Activated CD8-positive, alpha-beta memory T cell treated with anti-CD3 and anti-CD28 coated beads, Interleukin-2, amount 10 ng/mL, durations not matched to agents 7 days and 5 days (primary cell): ENCODE measurements around the gene LCE6A. TPM values are rescaled to one million over a fixed set of nuclear protein-coding genes. Genes with fewer than 3 reads are reported as not detected.

Experiments
- ATAC-seq: fragments of 150-1000 bp; cut with Tn5 transposase; one replicate; pipeline ENCODE4 v1.10.0; 2021; ENCODE audit warnings: moderate library complexity
- CTCF ChIA-PET: fragments of 350-600 bp; sonication (Branson Sonifier 250); formaldehyde crosslinking; loops from one replicate; lab custom pipeline; 2021; ENCODE audit warnings: antibody characterized with exemption; lab: Charles Lee
- DNase-seq: peaks from one replicate; pipeline ENCODE4 v3.0.0-alpha.2; 2020
- H3K27ac Mint-ChIP-seq: one replicate; pipeline ENCODE4 v1.8.0; 2021; ENCODE audit warnings: mild to moderate bottlenecking, mixed read lengths
- H3K27me3 Mint-ChIP-seq: one replicate; pipeline ENCODE4 v1.8.0; 2021; ENCODE audit warnings: mixed read lengths
- H3K36me3 Mint-ChIP-seq: one replicate; pipeline ENCODE4 v1.8.0; 2021; ENCODE audit warnings: mild to moderate bottlenecking, mixed read lengths
- H3K4me1 Mint-ChIP-seq: one replicate; pipeline ENCODE4 v1.8.0; 2021; ENCODE audit warnings: mixed read lengths
- H3K4me3 Mint-ChIP-seq: one replicate; pipeline ENCODE4 v1.8.0; 2021; ENCODE audit warnings: mild to moderate bottlenecking, moderate library complexity, mixed read lengths
- H3K9me3 Mint-ChIP-seq: one replicate; pipeline ENCODE4 v1.8.0; 2022; ENCODE audit warnings: low read depth, mixed read lengths
- total RNA-seq, 2 experiments: library from RNA; stranded (reverse); gene quantifications; one replicate each; pipeline ENCODE4 v1.2.3, GENCODE V29; 2021

Gene LCE6A
- total RNA-seq, 2 experiments from 2014 or later, result not detected

GRCh38 chr1:152859696-152860095 is 17.0 kb downstream of the LCE6A start, which contains the start of gene LCE7A:
LCE7A (plus strand) TSS chr1:152859996; CDS start chr1:152860698, 702 bp downstream.
- no peak for ATAC-seq
- CTCF ChIA-PET, result interaction anchor here (0.9 kb wide), 1 partner anchor 11 kb away, joined by 3 read pairs; no protein-coding TSS in a partner anchor

GRCh38 chr1:152860129-152860528 is 17.5 kb downstream of the LCE6A start:
- CTCF ChIA-PET, result interaction anchor here (0.9 kb wide), 1 partner anchor 11 kb away, joined by 3 read pairs; no protein-coding TSS in a partner anchor
- no peak for DNase-seq
- Mint-ChIP-seq H3K27ac (no peak overlapping the region), H3K4me3 (no peak overlapping the region), H3K4me1 (no peaks in the 10 kb centered on the region), H3K27me3 (peaks cover 4% of the 10 kb centered on the region), H3K9me3 (no peaks in the 10 kb centered on the region), H3K36me3 (no peaks in the 10 kb centered on the region)
- no peak for ATAC-seq

More at GRCh38 chr1:152859696-152860095, 17.0 kb downstream of the LCE6A start, which contains the start of gene LCE7A:
- Mint-ChIP-seq H3K27me3 (peaks cover 4% of the 10 kb centered on the region), H3K4me3 (no peak within 1 kb of the TSS), H3K27ac (no peak within 1 kb of the TSS), H3K9me3 (no peaks in the 10 kb centered on the region), H3K4me1 (no peaks in the 10 kb centered on the region), H3K36me3 (no peaks in the 10 kb centered on the region)
- no peak for DNase-seq

- H3K36me3 Mint-ChIP-seq, result no peaks in the 10 kb centered on the region
- no peaks in the 10 kb centered on the region for H3K4me1 Mint-ChIP-seq
- H3K27me3 Mint-ChIP-seq, result peaks cover 4% of the 10 kb centered on the region
- no peak for ATAC-seq
- H3K27ac Mint-ChIP-seq, result no peak overlapping the region
- CTCF ChIA-PET, result no interaction called here
- no peak for DNase-seq
- no peaks in the 10 kb centered on the region for H3K9me3 Mint-ChIP-seq
- H3K4me3 Mint-ChIP-seq, result no peak overlapping the region
These were observed 18.7 kb downstream of the LCE6A start for GRCh38 chr1:152861374-152861773.

GRCh38 chr1:152864443-152864842 is 21.8 kb downstream of the LCE6A start:
- H3K36me3 Mint-ChIP-seq, result no peaks in the 10 kb centered on the region
- H3K4me3 Mint-ChIP-seq, result no peak overlapping the region

GRCh38 chr1:152866321-152866720 is 23.7 kb downstream of the LCE6A start:
- Mint-ChIP-seq H3K27ac (no peak overlapping the region), H3K9me3 (no peaks in the 10 kb centered on the region), H3K4me3 (no peak overlapping the region), H3K36me3 (no peaks in the 10 kb centered on the region), H3K4me1 (no peaks in the 10 kb centered on the region), H3K27me3 (peaks cover 6% of the 10 kb centered on the region)
- ATAC-seq, result no peak
- DNase-seq, result no peak
- CTCF ChIA-PET, result no interaction called here

More at GRCh38 chr1:152864443-152864842, 21.8 kb downstream of the LCE6A start:
- DNase-seq, result no peak
- CTCF ChIA-PET, result no interaction called here
- H3K4me1 Mint-ChIP-seq, result no peaks in the 10 kb centered on the region
- H3K9me3 Mint-ChIP-seq, result no peaks in the 10 kb centered on the region
- H3K27ac Mint-ChIP-seq, result no peak overlapping the region
- H3K27me3 Mint-ChIP-seq, result peaks cover 4% of the 10 kb centered on the region
- ATAC-seq, result no peak

- no peaks in the 10 kb centered on the region for H3K4me1 Mint-ChIP-seq
- ATAC-seq, result peak; percentile 55
- H3K4me3 Mint-ChIP-seq, result no peak overlapping the region
- no peaks in the 10 kb centered on the region for H3K9me3 Mint-ChIP-seq
- no peak overlapping the region for H3K27ac Mint-ChIP-seq
- DNase-seq, result peak; percentile 70
- CTCF ChIA-PET, result interaction anchor here (0.8 to 1.8 kb wide), 6 partner anchors 19 to 352 kb away, joined by 3 to 5 read pairs (median 4); no protein-coding TSS in a partner anchor
- H3K27me3 Mint-ChIP-seq, result peaks cover 2% of the 10 kb centered on the region
- H3K36me3 Mint-ChIP-seq, result no peaks in the 10 kb centered on the region
These were observed 27.3 kb downstream of the LCE6A start for GRCh38 chr1:152869808-152870419.

GRCh38 chr1:152870831-152871730 is 28.4 kb downstream of the LCE6A start:
- Mint-ChIP-seq H3K27me3 (peaks cover 11% of the 10 kb centered on the region), H3K27ac (no peak overlapping the region), H3K36me3 (no peaks in the 10 kb centered on the region), H3K9me3 (no peaks in the 10 kb centered on the region), H3K4me1 (no peaks in the 10 kb centered on the region), H3K4me3 (no peak overlapping the region)
- CTCF ChIA-PET, result interaction anchor here (0.8 to 1.8 kb wide), 6 partner anchors 11 to 350 kb away, joined by 3 to 5 read pairs (median 4); partner anchors contain the start of gene LCE7A
- no peak for ATAC-seq
- DNase-seq, result no peak

- no peaks in the 10 kb centered on the region for H3K36me3 Mint-ChIP-seq
- peaks cover 11% of the 10 kb centered on the region for H3K27me3 Mint-ChIP-seq
- no peaks in the 10 kb centered on the region for H3K4me1 Mint-ChIP-seq
- H3K9me3 Mint-ChIP-seq, result no peaks in the 10 kb centered on the region
- CTCF ChIA-PET, result interaction anchor here (1.6 kb wide), 1 partner anchor 15 kb away, joined by 4 read pairs; no protein-coding TSS in a partner anchor
- H3K4me3 Mint-ChIP-seq, result no peak overlapping the region
- DNase-seq, result no peak
- no peak for ATAC-seq
- H3K27ac Mint-ChIP-seq, result no peak overlapping the region
These were observed 29.1 kb downstream of the LCE6A start for GRCh38 chr1:152871731-152872126.

- no peak overlapping the region for H3K27ac Mint-ChIP-seq
- H3K4me1 Mint-ChIP-seq, result no peaks in the 10 kb centered on the region
- no peaks in the 10 kb centered on the region for H3K9me3 Mint-ChIP-seq
- ATAC-seq (no peak), DNase-seq (no peak)
- no peak overlapping the region for H3K4me3 Mint-ChIP-seq
- no peaks in the 10 kb centered on the region for H3K36me3 Mint-ChIP-seq
- CTCF ChIA-PET, result no interaction called here
- peaks cover 14% of the 10 kb centered on the region for H3K27me3 Mint-ChIP-seq
These were observed 30.8 kb downstream of the LCE6A start for GRCh38 chr1:152873495-152873894.

- DNase-seq (no peak), ATAC-seq (no peak)
- Mint-ChIP-seq H3K27ac (no peak overlapping the region), H3K27me3 (peaks cover 12% of the 10 kb centered on the region), H3K4me3 (no peak overlapping the region), H3K36me3 (no peaks in the 10 kb centered on the region), H3K4me1 (no peaks in the 10 kb centered on the region), H3K9me3 (no peaks in the 10 kb centered on the region)
- CTCF ChIA-PET, result no interaction called here
These were observed 34.2 kb downstream of the LCE6A start for GRCh38 chr1:152876827-152877226.

GRCh38 chr1:152878042-152878441 is 35.4 kb downstream of the LCE6A start, which contains the start of gene SMCP:
SMCP (plus strand) TSS chr1:152878322; CDS start chr1:152884423, 6,101 bp downstream.
- Mint-ChIP-seq H3K36me3 (no peaks in the 10 kb centered on the region), H3K9me3 (no peaks in the 10 kb centered on the region), H3K27me3 (peaks cover 12% of the 10 kb centered on the region), H3K4me3 (no peak within 1 kb of the TSS), H3K27ac (no peak within 1 kb of the TSS), H3K4me1 (no peaks in the 10 kb centered on the region)
- ATAC-seq (no peak), DNase-seq (no peak)
- CTCF ChIA-PET, result no interaction called here

GRCh38 chr1:152879559-152880198 is 37.0 kb downstream of the LCE6A start:
- no peaks in the 10 kb centered on the region for H3K36me3 Mint-ChIP-seq

GRCh38 chr1:152880316-152880715 is 37.7 kb downstream of the LCE6A start:
- H3K27me3 Mint-ChIP-seq, result peaks cover 8% of the 10 kb centered on the region
- H3K4me3 Mint-ChIP-seq, result no peak overlapping the region
- CTCF ChIA-PET, result interaction anchor here (0.6 kb wide), 1 partner anchor 11 kb away, joined by 3 read pairs; no protein-coding TSS in a partner anchor
- DNase-seq (no peak), ATAC-seq (no peak)
- no peaks in the 10 kb centered on the region for H3K36me3 Mint-ChIP-seq
- no peaks in the 10 kb centered on the region for H3K4me1 Mint-ChIP-seq
- no peaks in the 10 kb centered on the region for H3K9me3 Mint-ChIP-seq
- no peak overlapping the region for H3K27ac Mint-ChIP-seq

More at GRCh38 chr1:152879559-152880198, 37.0 kb downstream of the LCE6A start:
- no peak for ATAC-seq
- no peak overlapping the region for H3K4me3 Mint-ChIP-seq
- H3K27me3 Mint-ChIP-seq, result peaks cover 12% of the 10 kb centered on the region
- no peaks in the 10 kb centered on the region for H3K9me3 Mint-ChIP-seq
- CTCF ChIA-PET, result interaction anchor here (0.5 to 0.6 kb wide), 2 partner anchors 12 to 225 kb away, joined by 3 to 4 read pairs; no protein-coding TSS in a partner anchor
- H3K27ac Mint-ChIP-seq, result no peak overlapping the region
- DNase-seq, result no peak
- H3K4me1 Mint-ChIP-seq, result no peaks in the 10 kb centered on the region
